Measurements from ENCODE around the gene EIF2A. TPM values are rescaled to one million over a fixed set of nuclear protein-coding genes. Genes with fewer than 3 reads are reported as not detected.

Gene EIF2A
- polyA plus RNA-seq, 2 of the 4 experiments (the other 2 are of a cell fraction), result 105 to 141 TPM

DNA sequence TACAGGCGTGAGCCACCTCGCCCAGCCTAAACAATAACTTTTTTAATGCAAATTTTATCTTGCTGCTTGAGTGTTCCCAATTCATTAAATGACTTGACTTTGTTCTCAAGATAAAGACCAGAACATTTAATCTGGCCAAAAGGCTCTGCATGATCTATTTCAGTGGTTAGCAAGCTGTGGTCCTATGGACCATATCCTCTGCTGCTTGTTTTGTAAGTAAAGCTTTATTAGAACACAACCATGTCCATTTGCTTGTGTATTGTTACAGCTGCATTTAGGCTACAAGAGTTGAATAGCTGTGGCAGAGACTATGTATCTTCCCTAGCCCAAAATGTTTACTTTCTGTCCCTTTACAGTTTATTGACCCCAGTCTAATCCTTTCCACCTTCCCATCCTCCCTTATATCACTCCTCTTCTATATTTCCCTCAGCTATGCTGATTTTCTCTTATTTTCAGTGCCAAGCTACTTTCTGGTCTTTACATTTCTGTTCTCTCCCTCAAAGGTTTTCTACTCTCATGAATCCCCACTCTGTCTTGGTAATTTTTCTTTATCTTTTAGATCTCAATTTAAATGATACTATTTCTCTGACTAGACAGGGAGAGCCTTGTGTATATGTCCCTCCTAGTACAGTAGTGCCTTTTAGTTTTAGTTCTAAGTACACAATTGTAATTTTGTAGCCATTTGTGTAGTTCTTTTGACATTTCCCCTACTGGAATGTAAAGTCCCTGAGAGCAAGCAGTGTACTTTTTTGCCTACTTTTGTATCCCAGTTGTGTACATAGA, 79.8 kb downstream of the EIF2A start:
- Histone ChIP-seq H3K27ac (no peak overlapping the region), H3K4me1 (peaks cover 10% of the 10 kb centered on the region; the same call in 2 of the 3 replicates), H3K9me3 (no peaks in the 10 kb centered on the region), H3K4me3 (no peak overlapping the region), H3K4me2 (no peak overlapping the region)
- ATAC-seq (no peak), DNase-seq (ENCODE audit: low read depth in 1 of 2, low spot score in 1 of 2) (no peak), FAIRE-seq (no peak)
- ChIA-PET POLR2A (no interaction called here), CTCF (no interaction called here)
- no peak for TF ChIP-seq ZSCAN20 (CRISPR knock-in tag; IDR thresholded peaks at IDR 0.05)
- TF ChIP-seq RNF2 (IDR thresholded peaks at IDR 0.05; ENCODE audit: borderline replicate concordance, low read depth), result no peak
- TF ChIP-seq NR3C1 (IDR thresholded peaks at IDR 0.05), result no peak
- TF ChIP-seq, protein P1, sequence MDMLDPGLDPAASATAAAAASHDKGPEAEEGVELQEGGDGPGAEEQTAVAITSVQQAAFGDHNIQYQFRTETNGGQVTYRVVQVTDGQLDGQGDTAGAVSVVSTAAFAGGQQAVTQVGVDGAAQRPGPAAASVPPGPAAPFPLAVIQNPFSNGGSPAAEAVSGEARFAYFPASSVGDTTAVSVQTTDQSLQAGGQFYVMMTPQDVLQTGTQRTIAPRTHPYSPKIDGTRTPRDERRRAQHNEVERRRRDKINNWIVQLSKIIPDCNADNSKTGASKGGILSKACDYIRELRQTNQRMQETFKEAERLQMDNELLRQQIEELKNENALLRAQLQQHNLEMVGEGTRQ (IDR thresholded peaks at IDR 0.05), result no peak
- no peak for TF ChIP-seq SMC3 (IDR thresholded peaks at IDR 0.05)
- no peak for TF ChIP-seq MYC (IDR thresholded peaks at IDR 0.05; ENCODE audit: borderline replicate concordance, low read length)
- TF ChIP-seq TP53 (CRISPR knock-in tag; IDR thresholded peaks at IDR 0.05), result no peak
- no peak for TF ChIP-seq HDAC2 (IDR thresholded peaks at IDR 0.05)
- TF ChIP-seq POLR2A (IDR thresholded peaks at IDR 0.05; ENCODE audit: low read length), result no peak
- no peak for TF ChIP-seq RCOR1 (IDR thresholded peaks at IDR 0.05; ENCODE audit: low read depth, low read length)
- TF ChIP-seq HOXA7 (CRISPR knock-in tag; IDR thresholded peaks at IDR 0.05), result no peak
- no peak for TF ChIP-seq PHF8 (IDR thresholded peaks at IDR 0.05; ENCODE audit: borderline replicate concordance, low read depth)
- TF ChIP-seq EHMT2 (IDR thresholded peaks at IDR 0.05; ENCODE audit: low read depth), result no peak
- TF ChIP-seq, protein P2, sequence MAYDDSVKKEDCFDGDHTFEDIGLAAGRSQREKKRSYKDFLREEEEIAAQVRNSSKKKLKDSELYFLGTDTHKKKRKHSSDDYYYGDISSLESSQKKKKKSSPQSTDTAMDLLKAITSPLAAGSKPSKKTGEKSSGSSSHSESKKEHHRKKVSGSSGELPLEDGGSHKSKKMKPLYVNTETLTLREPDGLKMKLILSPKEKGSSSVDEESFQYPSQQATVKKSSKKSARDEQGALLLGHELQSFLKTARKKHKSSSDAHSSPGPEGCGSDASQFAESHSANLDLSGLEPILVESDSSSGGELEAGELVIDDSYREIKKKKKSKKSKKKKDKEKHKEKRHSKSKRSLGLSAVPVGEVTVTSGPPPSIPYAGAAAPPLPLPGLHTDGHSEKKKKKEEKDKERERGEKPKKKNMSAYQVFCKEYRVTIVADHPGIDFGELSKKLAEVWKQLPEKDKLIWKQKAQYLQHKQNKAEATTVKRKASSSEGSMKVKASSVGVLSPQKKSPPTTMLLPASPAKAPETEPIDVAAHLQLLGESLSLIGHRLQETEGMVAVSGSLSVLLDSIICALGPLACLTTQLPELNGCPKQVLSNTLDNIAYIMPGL (CRISPR knock-in tag; IDR thresholded peaks at IDR 0.05; ENCODE audit: borderline replicate concordance), result no peak
- no peak for TF ChIP-seq NFE2L2 (conservative IDR thresholded peaks at IDR 0.05; ENCODE audit: low read length)
- 100% methylated on average over 2 of the region's 2 CpGs for WGBS (ENCODE audit: missing lambda C conversion rate)

DNA sequence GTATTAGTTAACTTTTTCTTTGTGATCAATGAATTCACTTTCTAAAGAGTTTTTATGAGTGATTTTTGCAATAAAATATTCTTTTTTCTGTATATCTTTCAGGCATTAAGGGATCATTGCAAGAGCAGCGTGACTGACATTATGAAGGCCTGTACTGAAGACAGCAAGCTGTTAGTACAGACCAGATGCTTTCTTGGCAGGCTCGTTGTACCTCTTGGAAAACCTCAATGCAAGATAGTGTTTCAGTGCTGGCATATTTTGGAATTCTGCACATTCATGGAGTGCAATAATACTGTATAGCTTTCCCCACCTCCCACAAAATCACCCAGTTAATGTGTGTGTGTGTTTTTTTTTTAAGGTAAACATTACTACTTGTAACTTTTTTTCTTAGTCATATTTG, 81.0 kb downstream of the EIF2A start:
- no peak for ATAC-seq
- ChIA-PET POLR2A (no interaction called here), CTCF (no interaction called here)
- DNase-seq (ENCODE audit: low read depth in 1 of 2, low spot score in 1 of 2), result no peak
- Histone ChIP-seq H3K9me3 (no peaks in the 10 kb centered on the region), H3K4me2 (no peak overlapping the region), H3K4me3 (no peak overlapping the region), H3K4me1 (peaks cover 10% of the 10 kb centered on the region; the same call in 2 of the 3 replicates), H3K27ac (no peak overlapping the region)
- 88% methylated on average over 2 of the region's 2 CpGs for WGBS (ENCODE audit: missing lambda C conversion rate)
- FAIRE-seq, result no peak
- TF ChIP-seq FOSL2 (IDR thresholded peaks at IDR 0.05), result no peak
- no peak for TF ChIP-seq FOSL2 (CRISPR knock-in tag; IDR thresholded peaks at IDR 0.05)
- TF ChIP-seq JUNB (IDR thresholded peaks at IDR 0.05), result no peak
- TF ChIP-seq HDAC2 (IDR thresholded peaks at IDR 0.05), result no peak
- TF ChIP-seq POLR2A (IDR thresholded peaks at IDR 0.05; ENCODE audit: low read length), result no peak
- TF ChIP-seq NR3C1 (IDR thresholded peaks at IDR 0.05), result no peak
- TF ChIP-seq TFCP2L1 (CRISPR knock-in tag; IDR thresholded peaks at IDR 0.05), result no peak
- no peak for TF ChIP-seq NPAS2 (CRISPR knock-in tag; IDR thresholded peaks at IDR 0.05; ENCODE audit: borderline replicate concordance)
- TF ChIP-seq, protein P3, sequence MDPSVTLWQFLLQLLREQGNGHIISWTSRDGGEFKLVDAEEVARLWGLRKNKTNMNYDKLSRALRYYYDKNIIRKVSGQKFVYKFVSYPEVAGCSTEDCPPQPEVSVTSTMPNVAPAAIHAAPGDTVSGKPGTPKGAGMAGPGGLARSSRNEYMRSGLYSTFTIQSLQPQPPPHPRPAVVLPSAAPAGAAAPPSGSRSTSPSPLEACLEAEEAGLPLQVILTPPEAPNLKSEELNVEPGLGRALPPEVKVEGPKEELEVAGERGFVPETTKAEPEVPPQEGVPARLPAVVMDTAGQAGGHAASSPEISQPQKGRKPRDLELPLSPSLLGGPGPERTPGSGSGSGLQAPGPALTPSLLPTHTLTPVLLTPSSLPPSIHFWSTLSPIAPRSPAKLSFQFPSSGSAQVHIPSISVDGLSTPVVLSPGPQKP (IDR thresholded peaks at IDR 0.05; ENCODE audit: low read depth, low read length), result no peak
- TF ChIP-seq, protein P2 (CRISPR knock-in tag; IDR thresholded peaks at IDR 0.05; ENCODE audit: borderline replicate concordance), result no peak
